IPS-11a (cell line): ENCODE results near the gene UGT3A2.
A peak's percentile ranks its signal among the peaks of the same experiment; 100 is the strongest.

Source experiments
- H3K4me3 ChIP-seq: one replicate; pipeline ENCODE4 v1.5.1; 2013; ENCODE audit warnings: low read depth, low read length, control low read depth

Gene UGT3A2, protein sequence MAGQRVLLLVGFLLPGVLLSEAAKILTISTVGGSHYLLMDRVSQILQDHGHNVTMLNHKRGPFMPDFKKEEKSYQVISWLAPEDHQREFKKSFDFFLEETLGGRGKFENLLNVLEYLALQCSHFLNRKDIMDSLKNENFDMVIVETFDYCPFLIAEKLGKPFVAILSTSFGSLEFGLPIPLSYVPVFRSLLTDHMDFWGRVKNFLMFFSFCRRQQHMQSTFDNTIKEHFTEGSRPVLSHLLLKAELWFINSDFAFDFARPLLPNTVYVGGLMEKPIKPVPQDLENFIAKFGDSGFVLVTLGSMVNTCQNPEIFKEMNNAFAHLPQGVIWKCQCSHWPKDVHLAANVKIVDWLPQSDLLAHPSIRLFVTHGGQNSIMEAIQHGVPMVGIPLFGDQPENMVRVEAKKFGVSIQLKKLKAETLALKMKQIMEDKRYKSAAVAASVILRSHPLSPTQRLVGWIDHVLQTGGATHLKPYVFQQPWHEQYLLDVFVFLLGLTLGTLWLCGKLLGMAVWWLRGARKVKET

GRCh38 chr5:36066540-36067210 is at the start of gene UGT3A2:
Gene UGT3A2, minus strand, starts transcription at chr5:36066882. Its CDS starts 93 bp downstream, at chr5:36066789.
- peak within 1 kb of the TSS; percentile 60 for H3K4me3 ChIP-seq

GRCh38 chr5:36111238-36111637 is 44.6 kb upstream of the UGT3A2 start:
- H3K4me3 ChIP-seq: no peak overlapping the region

GRCh38 chr5:36108758-36109460 is 42.2 kb upstream of the UGT3A2 start:
- no peak overlapping the region for H3K4me3 ChIP-seq

GRCh38 chr5:36105819-36106218 is 39.1 kb upstream of the UGT3A2 start:
- H3K4me3 ChIP-seq: no peak overlapping the region

DNA sequence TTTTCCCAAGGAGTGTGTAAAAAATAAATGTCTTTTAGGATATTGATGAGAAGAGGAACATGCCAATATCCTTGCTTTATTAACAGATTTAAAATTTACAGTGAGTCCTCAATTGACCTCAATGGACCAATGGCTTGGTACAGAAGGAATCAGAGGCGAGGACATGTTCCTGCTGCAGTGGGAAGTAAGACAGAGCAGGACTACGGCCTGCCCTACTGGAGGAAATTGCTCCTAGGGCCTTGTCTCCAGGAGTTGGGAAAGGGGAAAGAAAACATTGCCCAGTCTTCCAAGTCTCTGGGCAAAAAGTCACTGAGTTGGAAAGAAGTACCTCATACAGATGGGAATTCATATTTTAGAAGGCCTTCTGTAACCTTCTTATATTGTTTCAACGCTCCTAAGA is 33.1 kb upstream of the UGT3A2 start:
- no peak overlapping the region for H3K4me3 ChIP-seq

DNA sequence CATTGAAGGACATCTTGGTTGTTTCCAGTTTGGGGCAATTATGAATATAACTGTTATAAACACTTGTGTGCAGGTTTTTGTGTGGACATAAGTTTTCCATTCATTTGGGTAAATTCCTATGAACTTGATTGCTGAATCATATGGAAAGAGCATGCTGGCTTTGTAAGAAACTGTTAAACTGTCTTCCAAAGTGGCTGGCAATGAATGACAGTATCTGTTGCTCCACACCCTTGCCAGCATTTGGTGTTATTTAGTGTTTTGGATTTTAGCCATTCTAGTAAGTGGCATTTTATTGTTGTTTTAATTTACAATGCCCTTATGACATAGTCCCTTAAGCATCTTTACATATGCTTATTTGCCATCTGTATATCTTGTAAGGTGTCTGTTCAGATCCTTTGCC is 29.8 kb upstream of the UGT3A2 start:
- no peak overlapping the region for H3K4me3 ChIP-seq

- no peak overlapping the region for H3K4me3 ChIP-seq
These were observed 23.3 kb upstream of the UGT3A2 start for GRCh38 chr5:36089989-36090388.

DNA sequence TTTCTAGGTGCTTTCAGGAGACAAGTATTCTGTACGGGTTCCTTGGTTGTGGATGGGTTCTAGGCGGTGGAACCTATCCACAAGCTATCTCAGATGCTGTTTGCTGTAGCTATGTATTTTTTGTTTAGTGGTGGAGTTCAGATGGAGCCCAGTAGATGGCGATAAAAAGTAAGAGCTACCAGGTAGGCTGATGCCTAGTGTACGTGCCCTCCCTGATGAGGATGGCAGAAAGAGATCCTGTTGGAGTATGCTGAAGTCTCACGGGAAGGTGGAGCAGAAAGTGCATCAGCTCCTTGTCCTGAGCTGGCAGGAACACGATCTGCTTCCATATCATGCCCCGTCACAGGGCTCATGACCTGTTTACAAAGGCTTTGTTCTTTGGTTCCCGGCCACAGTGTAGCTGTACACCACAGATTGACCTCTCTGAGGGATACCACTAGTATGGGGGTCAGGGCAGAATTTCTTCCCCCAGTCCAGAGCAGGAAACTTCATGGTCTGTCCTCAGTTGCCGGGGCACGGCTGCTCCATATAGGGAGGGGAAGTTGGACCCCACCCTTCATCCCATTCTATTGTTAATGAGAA is 12.6 kb upstream of the UGT3A2 start:
- H3K4me3 ChIP-seq: no peak overlapping the region

GRCh38 chr5:36078430-36078829 is 11.7 kb upstream of the UGT3A2 start:
- H3K4me3 ChIP-seq: no peak overlapping the region

GRCh38 chr5:36073595-36074216 is 7.0 kb upstream of the UGT3A2 start:
- no peak overlapping the region for H3K4me3 ChIP-seq

DNA sequence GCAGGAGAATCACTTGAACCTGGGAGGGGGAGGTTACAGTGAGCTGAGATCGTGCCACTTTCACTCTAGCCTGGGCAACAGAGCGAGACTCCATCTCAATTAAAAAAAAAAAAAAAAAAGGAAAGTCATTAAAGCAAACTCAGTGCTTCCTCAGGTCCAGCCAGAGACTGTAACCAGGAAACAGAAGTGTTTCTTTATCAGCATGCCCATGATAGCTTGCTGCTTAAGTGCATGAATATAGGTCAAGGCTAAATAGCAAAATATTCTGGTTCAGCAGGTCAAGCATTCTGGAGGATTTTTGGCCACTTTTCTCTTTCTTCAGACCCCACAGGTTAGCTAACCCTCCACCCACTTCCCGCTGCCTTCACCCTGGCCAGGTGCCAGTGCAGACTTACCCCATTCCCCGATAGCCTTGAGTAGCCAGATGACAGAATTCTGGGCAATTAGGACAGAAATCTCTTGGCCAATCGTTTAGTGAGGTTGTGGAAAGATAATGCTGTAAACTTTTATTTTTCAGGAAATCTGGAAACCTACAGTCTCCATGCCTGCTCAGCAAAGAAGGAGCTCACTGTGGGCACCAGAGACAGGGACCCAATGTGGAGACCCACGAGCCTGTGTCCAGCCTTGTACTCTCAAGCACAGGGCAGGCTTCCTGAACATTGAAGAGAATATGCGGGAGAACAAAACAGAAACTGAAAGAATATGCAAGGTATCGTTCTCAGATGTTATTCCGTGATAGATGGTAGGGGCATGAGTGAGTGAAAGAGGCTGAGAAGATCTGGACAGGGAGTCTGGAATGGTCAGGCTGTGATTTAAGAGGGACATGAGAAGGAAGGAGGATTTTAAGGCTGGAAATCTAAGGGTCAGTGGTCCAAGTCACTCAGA is 4.2 kb upstream of the UGT3A2 start:
- H3K4me3 ChIP-seq: no peak overlapping the region

- H3K4me3 ChIP-seq: no peak overlapping the region
These were observed 2.1 kb upstream of the UGT3A2 start for GRCh38 chr5:36068751-36069281.

DNA sequence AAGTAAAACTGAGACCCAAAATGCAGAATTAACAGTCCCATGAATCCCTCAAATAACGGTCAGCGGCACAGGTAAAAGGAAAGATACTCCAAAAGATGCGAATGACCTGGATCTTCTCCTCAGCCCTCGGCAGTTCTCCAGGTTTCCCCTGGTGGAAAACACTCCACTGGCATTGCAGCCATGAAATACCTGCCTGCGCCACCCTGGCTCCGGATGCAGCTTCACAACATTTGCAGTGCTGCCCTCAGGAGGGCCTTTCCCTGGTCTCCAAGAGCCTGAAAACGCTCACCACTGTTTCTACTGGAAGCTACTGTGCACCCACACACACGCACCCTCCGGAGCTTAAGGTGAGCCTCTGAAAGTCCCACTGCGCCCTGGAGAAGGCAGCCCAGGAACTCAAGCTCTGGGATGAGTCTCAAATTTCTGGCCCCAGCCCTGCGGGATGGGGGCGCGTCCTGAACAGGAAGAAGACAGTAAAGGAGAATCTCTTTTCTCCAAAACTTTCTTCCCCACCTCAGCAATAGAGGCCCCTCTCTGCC is 612 bp downstream of the UGT3A2 start:
- H3K4me3 ChIP-seq: peak overlapping the region; percentile 60

DNA sequence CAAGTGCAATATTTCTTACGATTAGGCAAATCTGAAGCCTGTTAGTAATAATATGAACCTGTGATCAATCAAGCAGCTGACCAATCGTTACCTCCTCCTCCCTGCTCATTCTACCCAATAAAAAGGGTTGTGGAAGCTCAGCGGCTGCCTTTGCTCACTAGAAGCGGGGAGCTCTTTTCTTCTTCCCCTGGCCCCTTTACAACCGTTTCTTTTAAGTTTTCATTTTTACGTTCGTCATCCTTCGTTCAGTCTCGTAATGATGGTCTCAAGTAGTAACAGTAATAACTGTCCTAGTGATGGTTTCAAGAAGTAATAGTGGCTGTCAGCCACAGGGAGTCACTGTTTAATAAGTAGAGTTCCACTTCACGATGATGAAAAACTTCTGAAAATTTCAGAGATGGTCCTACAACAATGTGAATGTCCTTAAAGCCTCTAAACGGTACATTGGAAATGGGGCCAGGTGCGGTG is 6.2 kb downstream of the UGT3A2 start:
- no peak overlapping the region for H3K4me3 ChIP-seq

DNA sequence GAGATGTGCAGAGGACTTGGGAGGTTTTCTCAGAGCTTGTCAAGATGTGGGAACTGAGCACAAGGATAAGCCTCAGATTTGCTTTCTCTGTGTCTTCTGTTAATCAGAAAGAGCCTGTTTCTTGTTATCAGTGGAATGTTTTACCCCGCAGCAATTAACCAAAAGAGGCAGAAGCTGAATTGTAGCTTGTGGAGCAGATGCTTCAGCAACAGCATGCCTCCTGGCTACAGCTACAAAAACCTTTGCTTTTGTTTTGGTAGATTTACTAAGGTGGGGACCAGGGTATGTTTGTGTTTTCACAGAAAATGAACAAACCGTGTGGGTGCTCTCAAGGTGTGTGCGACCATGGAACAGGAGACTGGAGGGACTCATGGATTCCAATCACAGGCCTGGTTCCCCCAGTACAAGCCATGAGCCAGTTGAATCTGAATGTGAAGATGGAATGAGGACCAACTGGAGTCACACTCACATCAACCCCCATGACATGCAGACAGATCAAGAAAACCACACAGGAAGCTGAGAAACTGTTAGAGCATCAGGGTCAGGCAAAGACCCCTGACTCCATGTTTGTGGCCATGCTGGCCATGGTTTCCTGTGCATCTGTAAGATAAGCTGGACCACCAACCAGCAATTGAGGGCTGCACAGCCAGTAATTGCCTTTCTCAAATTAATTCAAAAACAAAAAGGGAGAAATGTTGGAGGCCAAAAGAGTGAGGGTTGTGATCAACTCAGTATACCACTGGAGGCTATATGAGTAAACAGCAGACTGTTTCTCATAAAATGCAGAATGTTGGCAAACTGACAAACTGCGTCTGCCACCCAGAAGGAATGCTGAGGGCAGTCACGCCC is 6.9 kb downstream of the UGT3A2 start:
- H3K4me3 ChIP-seq: no peak overlapping the region

DNA sequence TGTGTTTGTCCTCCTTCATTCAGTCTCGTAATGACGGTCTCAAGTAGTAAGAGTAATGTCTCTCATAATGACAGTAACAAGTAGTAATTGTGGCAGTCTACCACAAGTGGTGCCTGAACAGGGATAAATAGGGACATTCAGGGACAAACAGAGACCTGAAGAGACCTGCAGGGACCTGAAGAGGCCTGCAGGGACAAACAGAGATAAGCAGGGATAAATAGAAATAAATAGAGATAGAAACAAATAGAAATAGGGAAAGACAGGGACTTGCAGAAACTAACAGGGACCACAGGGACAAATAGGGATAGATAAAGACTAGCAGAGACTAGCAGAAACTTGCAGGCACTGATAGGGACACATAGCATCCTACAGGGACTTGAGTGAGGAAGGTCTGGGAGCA is 7.9 kb downstream of the UGT3A2 start:
- H3K4me3 ChIP-seq: no peak overlapping the region

DNA sequence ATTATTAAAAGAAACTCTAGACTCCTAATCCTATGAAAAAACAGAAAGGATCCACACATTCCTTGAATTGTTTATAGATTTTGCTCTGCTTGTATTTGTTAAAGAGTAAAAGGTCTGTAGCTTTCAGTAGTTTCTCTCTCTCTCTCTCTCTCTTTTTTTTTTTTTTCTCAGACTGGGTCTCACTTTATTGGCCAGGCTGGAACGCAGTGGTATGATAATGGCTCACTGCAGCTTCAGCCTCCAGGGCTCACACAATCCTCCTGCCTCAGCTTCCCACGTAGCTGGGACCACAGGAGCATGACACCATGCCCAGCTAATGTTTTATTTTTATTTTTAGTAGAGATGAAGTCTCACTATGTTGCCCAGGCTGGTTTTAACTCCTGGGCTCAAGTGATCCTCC is 9.3 kb downstream of the UGT3A2 start:
- H3K4me3 ChIP-seq: no peak overlapping the region

DNA sequence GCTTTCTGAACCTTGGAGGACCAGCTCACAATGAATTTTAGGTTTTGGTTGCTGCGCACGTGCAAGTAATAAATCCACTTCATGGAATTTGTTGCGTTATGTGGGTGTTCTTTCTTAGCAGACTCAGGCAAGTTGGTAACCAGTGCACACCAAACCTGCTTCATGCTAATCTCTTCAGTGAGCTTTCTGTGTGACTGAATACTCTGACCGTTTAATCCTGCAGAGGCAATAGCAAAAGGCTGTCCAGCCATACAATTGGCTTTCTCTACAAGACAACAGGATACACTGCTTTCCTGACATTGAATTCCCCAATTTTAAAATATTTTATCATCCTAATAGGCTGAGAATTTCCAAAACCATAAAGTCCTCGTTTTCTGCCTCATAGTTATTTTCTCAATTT is 10.3 kb downstream of the UGT3A2 start:
- no peak overlapping the region for H3K4me3 ChIP-seq
